ENCODE measurements around the gene REV1. TPM values are rescaled to one million over a fixed set of nuclear protein-coding genes. Genes with fewer than 3 reads are reported as not detected.

REV1 gene
- total and polyA plus RNA-seq, 2 of the 13 experiments (the other 11 are each of a cell fraction or from before 2014, with no cell fraction given) = 49.1 to 71.8 TPM

DNA sequence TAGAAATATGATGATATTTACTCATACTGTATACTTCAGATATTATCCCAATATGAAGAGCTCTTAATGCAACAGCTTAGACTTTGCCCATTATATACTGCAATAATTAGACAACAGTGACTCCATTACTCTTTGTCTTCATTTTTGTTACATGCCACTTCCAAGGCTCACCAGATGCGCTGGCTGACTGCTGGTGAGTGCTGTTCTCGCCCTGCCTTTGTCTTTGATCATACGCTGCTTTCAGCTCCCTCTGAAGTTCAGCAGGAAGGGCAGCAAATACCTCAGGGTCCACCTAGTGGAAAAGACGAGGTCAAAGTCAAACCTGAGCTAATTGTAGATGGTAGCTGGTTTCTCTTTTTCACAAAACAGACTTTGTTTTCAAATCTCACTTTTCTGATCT lies 86.3 kb downstream of the REV1 start:
- H3K4me2 ChIP-seq (ENCODE audit: low read depth, low read length) = peak overlapping the region; percentile 40
- WGBS (ENCODE audit: low lambda C conversion rate) = 22% methylated on average over 4 of the region's 4 CpGs
- ATAC-seq = peak; percentile 95
- no peaks in the 10 kb centered on the region for H3K79me2 ChIP-seq (ENCODE audit: insufficient read depth, low read length)
- peak; percentile 88 for DNase-seq (ENCODE audit: low spot score)
- intact Hi-C loops (cut with micrococcal nuclease; ENCODE audit: unreplicated experiment) = loop anchor here (1.0 kb wide), 2 partner anchors 66 to 222 kb away; partner anchors contain the start of genes EIF5B, MITD1 and MRPL30
- peak; percentile 84 for FAIRE-seq
- H3K27ac ChIP-seq (ENCODE audit: extremely low read length, insufficient read depth, low read length) = peak overlapping the region; percentile 70
- H3K4me3 ChIP-seq (replicated peaks in 1 of 3; ENCODE audit: insufficient read depth in 1 of 3, low read depth in 2 of 3, low read length in 3 of 3) = no peak overlapping the region
- peaks cover 19 to 67% of the 10 kb centered on the region in 2 experiments for H3K36me3 ChIP-seq (replicated peaks in 1 of 2; ENCODE audit: control insufficient read depth in 1 of 2, insufficient read depth in 2 of 2, low read length in 2 of 2)
- H2AFZ ChIP-seq (ENCODE audit: low read length) = no peak overlapping the region
- POLR2A ChIA-PET = interaction anchor here (1.0 to 4.0 kb wide), 3 partner anchors 10 to 223 kb away, joined by 3 to 24 read pairs (median 5); partner anchors contain the start of genes EIF5B, MITD1, MRPL30 and TXNDC9
- H3K27me3 ChIP-seq (ENCODE audit: control insufficient read depth in 1 of 2, insufficient read depth in 2 of 2, low read length in 2 of 2) = no peaks in the 10 kb centered on the region
- CTCF ChIA-PET (ENCODE audit: low intra/inter-chr PET ratio, low total read pairs) = no interaction called here
- in situ Hi-C loops (cut with HindIII; ENCODE audit: extremely low pct_ligation_motif_present, low pct_unique_long_range_greater_than_20kb) = no loop called here
- H3K9me3 ChIP-seq (ENCODE audit: low read length) = no peaks in the 10 kb centered on the region
- H4K20me1 ChIP-seq (ENCODE audit: insufficient read depth, low read length) = no peaks in the 10 kb centered on the region
- H3K9ac ChIP-seq (ENCODE audit: insufficient read depth, low read depth, low read length) = peak overlapping the region; percentile 17; the same call in 1 of the 2 replicates
- H3K4me1 ChIP-seq (ENCODE audit: insufficient read depth, low read length) = peaks cover 30% of the 10 kb centered on the region
- no TSS peak for BruUV-seq (replicated peaks)
- 0 out of 2 replicates have a peak, but pooled peaks have one; percentile 33 for TF ChIP-seq RFXAP (CRISPR knock-in tag; IDR thresholded peaks at IDR 0.05; ENCODE audit: borderline replicate concordance)
- TF ChIP-seq ZNF670 (CRISPR knock-in tag; IDR thresholded peaks at IDR 0.05; ENCODE audit: borderline replicate concordance) = no peak
- no peak for TF ChIP-seq SIX4 (CRISPR knock-in tag; IDR thresholded peaks at IDR 0.05)
- TF ChIP-seq SSRP1 (CRISPR knock-in tag; IDR thresholded peaks at IDR 0.05) = no peak; the same call in 1 of the 2 replicates
- no peak for TF ChIP-seq PRMT3 (CRISPR knock-in tag; IDR thresholded peaks at IDR 0.05; ENCODE audit: borderline replicate concordance, low read depth)
- TF ChIP-seq, protein P1, sequence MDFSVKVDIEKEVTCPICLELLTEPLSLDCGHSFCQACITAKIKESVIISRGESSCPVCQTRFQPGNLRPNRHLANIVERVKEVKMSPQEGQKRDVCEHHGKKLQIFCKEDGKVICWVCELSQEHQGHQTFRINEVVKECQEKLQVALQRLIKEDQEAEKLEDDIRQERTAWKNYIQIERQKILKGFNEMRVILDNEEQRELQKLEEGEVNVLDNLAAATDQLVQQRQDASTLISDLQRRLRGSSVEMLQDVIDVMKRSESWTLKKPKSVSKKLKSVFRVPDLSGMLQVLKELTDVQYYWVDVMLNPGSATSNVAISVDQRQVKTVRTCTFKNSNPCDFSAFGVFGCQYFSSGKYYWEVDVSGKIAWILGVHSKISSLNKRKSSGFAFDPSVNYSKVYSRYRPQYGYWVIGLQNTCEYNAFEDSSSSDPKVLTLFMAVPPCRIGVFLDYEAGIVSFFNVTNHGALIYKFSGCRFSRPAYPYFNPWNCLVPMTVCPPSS (IDR thresholded peaks at IDR 0.05) = no peak
- no peak for TF ChIP-seq DNMT1 (CRISPR knock-in tag; IDR thresholded peaks at IDR 0.05)
- no peak for TF ChIP-seq SNRNP70 (IDR thresholded peaks at IDR 0.05; ENCODE audit: low read depth, low read length)
- TF ChIP-seq, protein P2, sequence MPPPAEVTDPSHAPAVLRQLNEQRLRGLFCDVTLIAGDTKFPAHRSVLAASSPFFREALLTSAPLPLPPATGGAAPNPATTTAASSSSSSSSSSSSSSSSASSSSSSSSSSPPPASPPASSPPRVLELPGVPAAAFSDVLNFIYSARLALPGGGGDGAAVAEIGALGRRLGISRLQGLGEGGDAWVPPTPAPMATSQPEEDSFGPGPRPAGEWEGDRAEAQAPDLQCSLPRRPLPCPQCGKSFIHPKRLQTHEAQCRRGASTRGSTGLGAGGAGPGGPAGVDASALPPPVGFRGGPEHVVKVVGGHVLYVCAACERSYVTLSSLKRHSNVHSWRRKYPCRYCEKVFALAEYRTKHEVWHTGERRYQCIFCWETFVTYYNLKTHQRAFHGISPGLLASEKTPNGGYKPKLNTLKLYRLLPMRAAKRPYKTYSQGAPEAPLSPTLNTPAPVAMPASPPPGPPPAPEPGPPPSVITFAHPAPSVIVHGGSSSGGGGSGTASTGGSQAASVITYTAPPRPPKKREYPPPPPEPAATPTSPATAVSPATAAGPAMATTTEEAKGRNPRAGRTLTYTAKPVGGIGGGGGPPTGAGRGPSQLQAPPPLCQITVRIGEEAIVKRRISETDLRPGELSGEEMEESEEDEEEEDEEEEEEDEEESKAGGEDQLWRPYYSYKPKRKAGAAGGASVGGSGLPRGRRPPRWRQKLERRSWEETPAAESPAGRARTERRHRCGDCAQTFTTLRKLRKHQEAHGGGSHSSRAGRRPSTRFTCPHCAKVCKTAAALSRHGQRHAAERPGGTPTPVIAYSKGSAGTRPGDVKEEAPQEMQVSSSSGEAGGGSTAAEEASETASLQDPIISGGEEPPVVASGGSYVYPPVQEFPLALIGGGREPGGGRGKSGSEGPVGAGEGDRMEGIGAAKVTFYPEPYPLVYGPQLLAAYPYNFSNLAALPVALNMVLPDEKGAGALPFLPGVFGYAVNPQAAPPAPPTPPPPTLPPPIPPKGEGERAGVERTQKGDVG (CRISPR knock-in tag; IDR thresholded peaks at IDR 0.05; ENCODE audit: borderline replicate concordance) = peak; percentile 38; the same call in 1 of the 2 replicates
- TF ChIP-seq ZNF761 (CRISPR knock-in tag; conservative IDR thresholded peaks at IDR 0.05) = no peak
- TF ChIP-seq XRCC5 (optimal IDR thresholded peaks at IDR 0.05; ENCODE audit: low read length) = peak; percentile 94
- TF ChIP-seq, protein P3, sequence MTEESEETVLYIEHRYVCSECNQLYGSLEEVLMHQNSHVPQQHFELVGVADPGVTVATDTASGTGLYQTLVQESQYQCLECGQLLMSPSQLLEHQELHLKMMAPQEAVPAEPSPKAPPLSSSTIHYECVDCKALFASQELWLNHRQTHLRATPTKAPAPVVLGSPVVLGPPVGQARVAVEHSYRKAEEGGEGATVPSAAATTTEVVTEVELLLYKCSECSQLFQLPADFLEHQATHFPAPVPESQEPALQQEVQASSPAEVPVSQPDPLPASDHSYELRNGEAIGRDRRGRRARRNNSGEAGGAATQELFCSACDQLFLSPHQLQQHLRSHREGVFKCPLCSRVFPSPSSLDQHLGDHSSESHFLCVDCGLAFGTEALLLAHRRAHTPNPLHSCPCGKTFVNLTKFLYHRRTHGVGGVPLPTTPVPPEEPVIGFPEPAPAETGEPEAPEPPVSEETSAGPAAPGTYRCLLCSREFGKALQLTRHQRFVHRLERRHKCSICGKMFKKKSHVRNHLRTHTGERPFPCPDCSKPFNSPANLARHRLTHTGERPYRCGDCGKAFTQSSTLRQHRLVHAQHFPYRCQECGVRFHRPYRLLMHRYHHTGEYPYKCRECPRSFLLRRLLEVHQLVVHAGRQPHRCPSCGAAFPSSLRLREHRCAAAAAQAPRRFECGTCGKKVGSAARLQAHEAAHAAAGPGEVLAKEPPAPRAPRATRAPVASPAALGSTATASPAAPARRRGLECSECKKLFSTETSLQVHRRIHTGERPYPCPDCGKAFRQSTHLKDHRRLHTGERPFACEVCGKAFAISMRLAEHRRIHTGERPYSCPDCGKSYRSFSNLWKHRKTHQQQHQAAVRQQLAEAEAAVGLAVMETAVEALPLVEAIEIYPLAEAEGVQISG (CRISPR knock-in tag; IDR thresholded peaks at IDR 0.05) = peak; percentile 73
- TF ChIP-seq CBX5 (CRISPR knock-in tag; IDR thresholded peaks at IDR 0.05; ENCODE audit: borderline replicate concordance) = no peak
- TF ChIP-seq ZNF331 (CRISPR knock-in tag; IDR thresholded peaks at IDR 0.05) = peak; percentile 55; the same call in 1 of the 2 replicates
- no peak for TF ChIP-seq ETV6 (CRISPR knock-in tag; conservative IDR thresholded peaks at IDR 0.05)
- no peak for TF ChIP-seq ZNF317 (CRISPR knock-in tag; IDR thresholded peaks at IDR 0.05)
- TF ChIP-seq ZNF382 (CRISPR knock-in tag; IDR thresholded peaks at IDR 0.05; ENCODE audit: borderline replicate concordance) = no peak
- no peak for TF ChIP-seq ZNF496 (CRISPR knock-in tag; IDR thresholded peaks at IDR 0.05; ENCODE audit: insufficient replicate concordance)
- TF ChIP-seq FOXA3 (CRISPR knock-in tag; IDR thresholded peaks at IDR 0.05) = 0 out of 2 replicates have a peak, but pooled peaks have one; percentile 14
